ENCODE measurements around the gene MAP4K4.

The MAP4K4 gene

DNA sequence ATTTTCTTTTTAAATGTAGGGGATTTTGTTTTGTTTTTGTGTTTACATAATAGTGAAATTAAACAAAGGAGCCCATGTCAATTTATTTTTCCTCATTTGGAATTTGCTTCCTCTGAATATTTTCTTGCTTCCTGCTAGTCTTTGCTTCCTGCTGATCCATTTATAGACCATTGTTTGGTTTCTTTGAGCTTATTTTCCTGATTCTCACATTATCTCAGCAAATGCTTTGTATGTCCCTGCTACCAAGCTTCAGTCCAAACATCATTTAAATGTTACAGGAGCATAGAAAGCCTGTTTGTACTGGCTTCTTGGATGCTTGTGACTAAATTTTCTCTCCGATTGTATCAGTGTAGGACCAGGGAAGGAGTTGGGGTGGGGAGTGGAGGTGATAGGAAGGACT is 166.9 kb downstream of the MAP4K4 start:
- no peak for DNase-seq

DNA sequence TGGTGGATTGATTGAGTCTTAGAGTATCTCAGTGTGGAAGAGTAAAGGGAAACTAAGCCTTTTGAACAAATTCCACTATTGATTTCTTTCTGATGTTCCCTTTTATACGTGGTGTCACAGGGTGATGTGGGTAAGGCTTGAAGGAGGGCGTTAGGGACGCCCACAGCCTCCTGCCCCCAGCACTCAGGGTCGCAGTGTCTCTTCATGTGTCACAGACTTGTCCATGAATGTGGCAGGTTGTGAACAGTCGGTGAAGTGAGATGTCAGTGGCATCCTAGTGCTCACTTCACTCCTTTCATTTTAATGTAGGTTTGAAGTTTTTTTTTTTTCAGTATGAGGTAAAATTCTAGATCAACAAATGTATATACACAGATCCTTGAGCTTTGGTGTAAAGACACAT is 171.0 kb downstream of the MAP4K4 start:
- DNase-seq = no peak

DNA sequence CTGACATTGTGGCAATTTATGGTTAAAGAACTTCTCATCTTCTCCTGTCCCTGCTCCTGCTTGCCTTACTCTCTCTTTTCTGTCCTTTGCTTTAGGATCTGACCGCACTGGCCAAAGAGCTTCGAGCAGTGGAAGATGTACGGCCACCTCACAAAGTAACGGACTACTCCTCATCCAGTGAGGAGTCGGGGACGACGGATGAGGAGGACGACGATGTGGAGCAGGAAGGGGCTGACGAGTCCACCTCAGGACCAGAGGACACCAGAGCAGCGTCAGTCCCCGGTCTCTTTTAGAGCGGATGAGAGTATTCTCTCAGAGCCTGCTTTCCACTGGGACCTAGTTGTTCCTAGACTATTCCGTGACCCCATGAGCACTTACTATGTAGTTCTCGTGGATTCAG is 172.0 kb downstream of the MAP4K4 start:
- no peak for DNase-seq

DNA sequence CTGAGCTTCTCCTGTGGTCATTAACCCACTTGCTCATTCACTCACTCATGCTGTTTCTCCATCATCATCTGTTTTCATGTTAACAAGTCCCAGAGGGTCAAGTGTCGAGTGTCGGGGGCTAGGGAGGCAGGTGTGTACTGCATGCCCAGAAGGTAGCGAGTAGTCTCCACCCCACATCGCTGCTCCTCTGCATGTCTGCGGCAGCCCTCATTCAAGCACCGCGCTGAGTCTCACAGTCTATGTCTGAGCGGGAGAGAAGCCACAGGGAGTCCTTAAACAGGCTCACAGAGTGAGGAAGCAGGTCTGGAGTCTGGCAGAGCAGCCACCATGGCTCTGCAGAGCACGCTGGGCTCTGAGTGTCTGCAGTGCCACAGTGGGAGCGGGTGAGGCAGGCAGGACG is 172.9 kb downstream of the MAP4K4 start:
- no peak for DNase-seq

DNA sequence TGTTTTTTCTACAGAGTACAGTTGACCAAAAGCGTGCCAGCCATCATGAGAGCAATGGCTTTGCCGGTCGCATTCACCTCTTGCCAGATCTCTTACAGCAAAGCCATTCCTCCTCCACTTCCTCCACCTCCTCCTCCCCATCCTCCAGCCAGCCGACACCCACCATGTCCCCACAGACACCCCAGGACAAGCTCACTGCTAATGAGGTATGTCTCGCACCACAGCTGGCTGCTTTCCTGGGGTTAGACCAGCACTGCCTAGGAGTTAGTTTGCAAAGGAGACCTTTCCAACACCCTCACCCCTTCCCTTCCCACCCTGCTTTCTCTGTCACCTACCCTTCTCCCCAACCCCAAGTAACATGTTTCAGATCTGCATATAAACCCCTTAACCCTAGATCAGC is 174.0 kb downstream of the MAP4K4 start:
- DNase-seq = no peak

DNA sequence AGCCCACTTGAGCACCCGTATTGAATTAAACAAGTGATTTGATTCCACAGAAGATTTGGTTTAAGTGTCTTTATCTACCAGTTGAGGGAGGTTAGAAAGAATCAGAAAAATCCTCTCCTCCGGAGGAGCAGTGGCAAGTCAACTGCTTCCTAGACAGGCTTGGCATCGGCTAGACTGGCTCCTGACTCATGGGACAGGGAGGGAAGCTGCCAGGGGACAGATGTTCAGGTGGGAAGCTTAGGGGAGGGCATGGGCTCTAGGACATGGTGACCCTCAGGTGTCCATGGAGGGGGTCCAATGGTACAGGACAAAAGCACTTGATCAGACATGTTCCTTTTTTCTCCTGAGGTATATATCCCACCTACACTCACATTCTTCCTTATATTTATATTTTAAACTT is 175.0 kb downstream of the MAP4K4 start:
- DNase-seq = no peak

DNA sequence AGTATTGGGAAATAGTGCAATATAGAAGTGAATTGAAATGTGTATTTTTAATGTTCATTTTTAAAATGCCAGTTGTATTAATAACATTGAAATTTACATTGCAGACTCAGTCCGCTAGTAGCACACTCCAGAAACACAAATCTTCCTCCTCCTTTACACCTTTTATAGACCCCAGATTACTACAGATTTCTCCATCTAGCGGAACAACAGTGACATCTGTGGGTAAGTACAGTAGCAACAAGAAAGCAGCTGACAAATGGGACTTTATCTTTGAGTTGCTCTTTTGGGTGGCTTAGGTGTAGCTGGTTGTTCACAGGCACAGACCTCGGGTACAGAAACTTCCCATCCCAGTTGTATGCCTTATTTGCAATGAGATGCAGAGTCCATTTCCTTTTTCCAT is 176.0 kb downstream of the MAP4K4 start:
- DNase-seq = peak in 1 of 51 donors; percentile 22

DNA sequence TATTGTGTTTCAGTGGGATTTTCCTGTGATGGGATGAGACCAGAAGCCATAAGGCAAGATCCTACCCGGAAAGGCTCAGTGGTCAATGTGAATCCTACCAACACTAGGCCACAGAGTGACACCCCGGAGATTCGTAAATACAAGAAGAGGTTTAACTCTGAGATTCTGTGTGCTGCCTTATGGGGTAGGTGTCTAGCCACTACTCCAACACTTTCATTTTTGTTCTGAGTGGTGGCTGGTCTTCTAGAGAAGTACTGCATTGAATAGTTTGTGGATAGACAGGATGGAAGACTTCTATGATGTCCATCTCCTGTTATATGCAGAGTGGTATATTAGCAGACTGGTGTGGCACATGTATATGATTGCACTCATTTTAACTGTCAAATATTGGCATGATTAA is 176.6 kb downstream of the MAP4K4 start:
- DNase-seq = no peak

DNA sequence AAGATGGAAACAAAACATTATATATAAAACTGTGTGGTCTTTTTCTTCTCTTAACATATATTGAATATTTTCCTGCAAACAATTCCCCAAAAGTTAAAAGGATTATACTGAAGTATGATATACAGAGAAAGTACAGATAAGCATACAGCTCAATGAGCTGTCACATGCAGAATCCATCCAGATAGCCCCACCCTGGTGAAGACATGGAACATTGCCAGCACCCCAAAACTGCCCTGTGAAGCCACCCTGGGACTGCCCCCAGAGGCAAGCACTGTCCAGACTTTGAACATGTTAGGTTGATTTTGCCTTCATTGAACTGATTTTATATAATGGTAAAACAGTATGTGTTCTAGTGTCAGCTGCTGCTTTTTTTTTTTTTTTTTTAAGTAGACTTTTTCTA is 182.0 kb downstream of the MAP4K4 start:
- DNase-seq = no peak

DNA sequence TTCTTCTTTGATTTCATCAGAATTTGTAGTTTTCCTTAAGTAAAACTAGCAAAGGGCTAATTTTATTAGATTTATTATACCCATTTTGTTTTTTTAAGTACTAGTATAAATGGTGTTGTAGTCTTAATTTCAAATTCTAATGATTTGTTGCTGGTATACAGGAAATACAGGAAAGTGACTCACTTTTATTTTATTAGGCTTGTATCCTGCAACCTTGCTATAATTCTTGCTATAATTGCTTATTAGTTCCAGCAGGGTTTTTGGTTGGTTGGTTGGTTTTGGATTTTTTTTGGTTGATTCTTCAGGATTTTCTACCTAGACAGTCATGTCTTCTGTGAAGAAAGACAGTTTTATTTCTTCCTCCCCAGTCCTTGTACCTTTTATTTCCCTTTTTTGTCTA is 183.6 kb downstream of the MAP4K4 start:
- no peak for DNase-seq

DNA sequence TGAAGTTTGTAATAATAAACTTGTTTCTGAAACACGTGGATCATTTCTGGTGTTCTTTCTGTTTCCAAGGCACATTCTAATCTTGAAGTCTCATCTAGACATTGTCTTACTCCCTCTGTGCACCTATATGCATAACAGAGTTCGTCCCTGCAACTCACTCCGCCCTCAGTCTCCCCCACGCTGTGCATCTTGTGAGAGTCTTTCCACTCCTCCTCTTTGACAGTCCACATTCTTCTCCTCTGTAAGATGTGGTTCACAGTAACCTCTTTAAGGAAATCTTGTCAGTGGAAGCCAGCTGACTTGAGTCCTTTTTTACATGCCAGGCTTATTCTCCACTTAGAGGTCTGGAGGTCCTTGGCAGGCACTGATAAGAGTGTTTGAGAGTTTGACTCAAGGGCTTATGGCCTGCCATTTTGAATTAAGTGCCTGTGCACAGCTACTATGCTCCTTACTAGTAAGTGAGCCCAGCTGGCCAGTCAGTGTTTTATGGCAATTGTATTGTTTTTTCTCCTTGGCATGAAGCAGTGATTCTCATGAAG is 185.3 kb downstream of the MAP4K4 start:
- DNase-seq = no peak

DNA sequence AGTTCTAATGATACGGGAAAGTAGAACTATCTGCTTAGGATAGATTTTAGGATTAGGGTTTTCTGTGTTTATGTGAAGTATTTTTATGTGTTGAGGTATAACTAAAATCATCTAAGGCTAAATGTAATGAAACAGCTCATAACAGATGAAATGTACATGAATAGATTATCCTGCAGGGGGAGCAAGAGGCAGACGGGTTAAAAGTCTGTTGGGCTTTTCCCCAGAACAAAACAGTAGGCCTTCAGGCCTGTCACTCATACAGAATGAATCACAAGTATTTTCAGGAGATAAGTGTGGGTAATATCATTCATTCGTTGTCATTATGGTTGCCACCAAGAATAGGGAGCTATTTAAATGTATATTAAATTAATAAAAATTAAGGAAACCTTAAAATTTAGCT is 186.4 kb downstream of the MAP4K4 start:
- DNase-seq = peak in 1 of 51 donors; percentile 8

DNA sequence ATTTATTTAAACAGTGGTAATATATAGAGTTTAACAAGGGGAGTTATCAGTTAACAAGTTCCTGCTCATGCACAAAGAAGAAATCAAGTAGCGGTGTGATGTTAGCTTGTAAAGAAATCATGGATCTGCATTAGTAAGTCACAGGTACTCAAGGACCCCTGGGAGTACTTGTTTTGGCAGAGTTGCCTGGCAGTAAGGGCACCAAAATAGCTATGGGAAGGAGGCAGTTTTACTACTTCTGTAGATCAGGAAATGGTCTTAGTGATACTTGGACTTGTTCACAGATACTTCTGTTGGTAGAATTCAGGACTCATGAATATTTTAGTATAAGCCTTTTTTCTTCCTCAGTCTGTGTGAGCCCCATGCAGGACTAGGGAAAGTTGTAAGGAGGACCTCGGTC is 186.9 kb downstream of the MAP4K4 start:
- no peak for DNase-seq

DNA sequence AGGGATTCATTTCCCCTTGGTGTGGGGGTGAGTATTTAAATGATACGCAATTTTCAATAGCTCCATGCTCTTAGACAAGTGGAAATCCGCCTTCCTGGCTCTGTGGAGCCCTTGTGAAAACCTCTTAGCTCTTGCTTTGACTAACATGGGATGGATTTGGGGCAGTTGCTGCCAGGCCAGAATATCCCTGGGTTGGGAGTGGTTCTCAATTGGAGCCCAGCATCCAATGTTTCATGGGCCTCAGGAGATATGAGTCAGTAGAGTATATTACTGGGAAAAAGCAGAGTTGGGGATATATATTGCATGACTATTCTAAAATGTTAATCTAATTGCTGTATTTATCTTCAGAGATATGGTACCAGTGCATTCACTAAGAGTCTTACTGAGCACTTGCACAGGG is 189.8 kb downstream of the MAP4K4 start:
- no peak for DNase-seq

DNA sequence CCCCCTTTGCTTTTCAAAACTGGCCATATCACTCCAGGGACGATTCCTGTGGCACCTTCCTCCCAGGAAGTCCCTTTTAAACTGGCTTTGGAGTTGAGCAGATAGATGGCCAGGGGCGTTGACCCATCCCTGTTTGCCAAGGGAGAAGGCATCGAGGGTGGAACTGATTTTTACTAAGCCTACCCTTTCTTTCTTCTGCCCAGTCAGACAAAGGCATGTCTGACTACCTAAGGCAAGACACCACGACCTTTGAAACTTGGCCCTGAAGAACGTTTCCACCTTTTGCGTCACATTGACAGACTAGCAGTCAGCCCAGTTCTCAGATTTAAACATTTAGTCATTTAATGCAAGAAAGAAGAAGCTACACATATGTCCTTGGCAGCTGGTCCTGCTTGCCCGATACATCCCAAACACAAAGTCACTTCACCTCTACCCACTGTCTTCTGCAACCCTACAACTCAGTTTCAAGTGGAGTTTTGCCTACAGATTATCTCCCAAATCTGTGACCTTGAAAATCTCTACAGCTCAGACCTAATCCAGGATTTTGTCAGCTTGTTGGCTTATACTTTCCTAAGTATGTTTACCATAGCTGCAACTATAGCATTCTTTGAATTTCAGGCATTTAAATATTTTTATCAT is 192.1 kb downstream of the MAP4K4 start:
- no peak for DNase-seq

DNA sequence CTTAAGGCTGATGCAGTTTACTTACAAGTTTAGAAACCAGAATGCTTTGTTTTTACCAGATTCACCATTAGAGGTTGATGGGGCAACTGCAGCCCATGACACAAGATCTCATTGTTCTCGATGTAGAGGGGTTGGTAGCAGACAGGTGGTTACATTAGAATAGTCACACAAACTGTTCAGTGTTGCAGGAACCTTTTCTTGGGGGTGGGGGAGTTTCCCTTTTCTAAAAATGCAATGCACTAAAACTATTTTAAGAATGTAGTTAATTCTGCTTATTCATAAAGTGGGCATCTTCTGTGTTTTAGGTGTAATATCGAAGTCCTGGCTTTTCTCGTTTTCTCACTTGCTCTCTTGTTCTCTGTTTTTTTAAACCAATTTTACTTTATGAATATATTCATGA is 194.9 kb downstream of the MAP4K4 start:
- no peak for DNase-seq

DNA sequence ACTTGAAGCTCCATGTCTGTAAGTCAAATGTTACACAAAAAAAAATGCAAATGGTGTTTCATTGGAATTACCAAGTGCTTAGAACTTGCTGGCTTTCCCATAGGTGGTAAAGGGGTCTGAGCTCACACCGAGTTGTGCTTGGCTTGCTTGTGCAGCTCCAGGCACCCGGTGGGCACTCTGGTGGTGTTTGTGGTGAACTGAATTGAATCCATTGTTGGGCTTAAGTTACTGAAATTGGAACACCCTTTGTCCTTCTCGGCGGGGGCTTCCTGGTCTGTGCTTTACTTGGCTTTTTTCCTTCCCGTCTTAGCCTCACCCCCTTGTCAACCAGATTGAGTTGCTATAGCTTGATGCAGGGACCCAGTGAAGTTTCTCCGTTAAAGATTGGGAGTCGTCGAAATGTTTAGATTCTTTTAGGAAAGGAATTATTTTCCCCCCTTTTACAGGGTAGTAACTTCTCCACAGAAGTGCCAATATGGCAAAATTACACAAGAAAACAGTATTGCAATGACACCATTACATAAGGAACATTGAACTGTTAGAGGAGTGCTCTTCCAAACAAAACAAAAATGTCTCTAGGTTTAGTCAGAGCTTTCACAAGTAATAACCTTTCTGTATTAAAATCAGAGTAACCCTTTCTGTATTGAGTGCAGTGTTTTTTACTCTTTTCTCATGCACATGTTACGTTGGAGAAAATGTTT is 196.3 kb downstream of the MAP4K4 start:
- no peak for DNase-seq

DNA sequence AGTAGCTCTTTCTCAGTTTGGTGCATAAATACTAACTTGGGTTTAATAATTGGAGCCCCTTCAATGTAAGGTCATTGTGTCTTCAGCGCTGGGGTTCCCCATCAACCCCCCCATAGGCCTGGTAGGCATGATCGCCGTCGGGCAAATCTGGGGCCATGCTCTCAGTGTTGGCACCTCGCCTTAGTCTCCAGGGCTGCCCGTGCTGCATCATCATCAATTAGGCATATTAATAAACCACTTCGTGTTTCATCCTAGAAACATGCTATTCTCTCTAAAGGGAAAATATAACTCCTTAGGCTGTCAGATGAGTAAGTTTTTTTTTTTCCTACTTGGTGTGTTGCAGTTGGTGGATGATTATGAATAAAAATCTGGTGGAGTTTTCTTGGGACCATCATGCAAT is 197.5 kb downstream of the MAP4K4 start:
- DNase-seq = no peak

DNA sequence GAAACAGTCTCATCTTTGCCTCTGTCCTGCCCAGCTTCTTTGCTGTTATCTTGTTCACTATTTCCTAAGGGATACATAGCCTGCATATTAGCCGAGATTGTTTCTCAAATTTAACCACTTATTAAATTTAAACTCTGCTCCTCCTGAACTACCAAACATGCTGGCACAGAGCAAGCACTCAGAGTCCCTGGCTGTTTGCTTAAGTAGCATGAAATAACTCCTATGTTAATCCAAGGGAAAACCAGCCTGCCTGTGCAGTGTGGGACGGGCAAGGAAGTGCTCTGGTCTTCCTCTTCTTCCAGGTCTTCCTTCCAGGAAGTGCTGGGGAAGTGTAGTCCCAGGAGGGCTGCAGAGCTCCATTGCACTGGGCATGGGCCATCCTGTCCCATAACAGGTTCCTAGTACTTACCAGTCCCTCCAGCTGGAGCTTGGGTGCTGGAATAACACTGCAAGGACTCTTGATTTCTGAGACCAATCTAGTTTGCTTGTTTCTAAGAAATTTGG is 198.4 kb downstream of the MAP4K4 start:
- DNase-seq = no peak

DNA sequence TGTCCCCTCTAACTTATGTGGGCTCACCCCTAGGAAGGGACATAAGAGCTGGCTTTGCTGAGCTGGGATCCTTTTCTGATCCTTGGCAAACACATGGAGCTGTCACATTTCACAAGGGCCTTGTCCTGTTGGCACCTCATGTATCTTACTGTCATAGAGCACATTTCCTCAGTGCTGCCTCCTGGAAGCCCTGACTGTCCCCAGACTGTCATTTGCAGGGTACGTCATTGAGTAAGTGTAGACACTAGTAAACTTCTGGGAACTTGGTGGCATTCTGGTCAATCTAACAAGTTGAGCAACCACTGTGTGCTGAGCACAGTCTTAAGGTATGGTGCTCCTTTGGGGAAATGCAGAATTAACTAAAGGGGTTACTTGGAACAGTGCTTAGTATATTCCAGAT is 199.8 kb downstream of the MAP4K4 start:
- no peak for DNase-seq

DNA sequence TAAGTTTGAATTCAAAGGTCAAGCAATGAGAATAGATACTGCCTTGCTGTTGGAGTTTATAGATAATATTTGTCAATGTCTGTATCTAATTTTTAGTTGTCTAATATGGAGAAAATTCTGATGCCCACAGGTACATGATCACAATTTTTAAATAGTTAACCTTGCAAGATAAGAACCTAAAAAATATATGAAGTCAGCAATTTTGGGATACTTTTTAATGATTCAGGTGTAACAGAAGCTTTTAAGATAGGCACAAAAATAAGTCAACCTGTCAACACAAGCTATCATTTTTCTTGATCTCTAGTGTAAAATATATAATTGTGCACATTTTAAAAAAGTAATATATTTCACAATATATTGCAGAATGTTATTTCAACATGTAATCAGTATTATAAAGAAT is 201.8 kb downstream of the MAP4K4 start:
- DNase-seq = no peak

DNA sequence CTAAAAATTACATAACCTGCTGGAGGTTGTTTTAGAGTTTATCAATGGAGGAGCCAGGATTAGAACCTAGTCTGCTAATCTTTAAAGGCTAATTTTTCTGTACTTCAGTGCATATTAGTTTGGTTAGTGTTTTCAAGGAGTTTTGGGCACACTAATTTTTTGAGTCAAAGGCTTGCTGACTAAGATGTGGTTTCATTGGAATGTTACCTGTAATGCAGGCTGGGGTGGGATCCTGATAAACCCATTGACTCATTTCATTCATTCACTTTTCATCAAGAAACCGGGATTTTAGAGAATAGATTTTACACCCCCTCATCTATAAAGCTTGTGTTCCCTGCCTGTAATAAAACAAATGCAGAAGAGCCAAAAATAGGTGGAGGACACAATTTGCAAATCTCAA is 202.4 kb downstream of the MAP4K4 start:
- DNase-seq = no peak

DNA sequence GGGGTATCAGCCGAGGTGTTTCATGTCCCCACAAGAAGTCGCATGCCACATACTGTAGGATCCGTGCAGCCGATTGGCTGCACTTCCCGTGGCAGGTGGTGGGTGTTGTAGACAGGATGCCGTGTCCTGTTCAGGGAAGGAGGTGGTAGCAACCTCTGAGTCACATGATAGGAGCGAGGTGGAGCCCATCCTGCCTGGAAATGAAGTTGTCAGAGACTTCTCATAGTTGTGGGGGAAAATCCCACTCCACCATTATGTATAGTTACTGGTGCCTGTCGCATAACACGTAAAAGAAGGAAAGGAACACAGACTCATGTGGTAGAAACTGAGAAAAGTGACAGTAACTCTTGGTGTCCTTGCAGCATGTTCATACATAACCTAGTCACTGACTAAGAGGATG is 202.9 kb downstream of the MAP4K4 start:
- no peak for DNase-seq
